HG03280 (cell line): Measurements from ENCODE around the gene ENTPD8.

ENCODE experiments used
- ATAC-seq: cut with Tn5 transposase; IDR thresholded peaks from one replicate; pipeline ENCODE4 v1.9.1; 2021; ENCODE audit warnings: mild to moderate bottlenecking, moderate library complexity; ENCODE audit not compliant: unreplicated experiment

ENTPD8 gene, protein sequence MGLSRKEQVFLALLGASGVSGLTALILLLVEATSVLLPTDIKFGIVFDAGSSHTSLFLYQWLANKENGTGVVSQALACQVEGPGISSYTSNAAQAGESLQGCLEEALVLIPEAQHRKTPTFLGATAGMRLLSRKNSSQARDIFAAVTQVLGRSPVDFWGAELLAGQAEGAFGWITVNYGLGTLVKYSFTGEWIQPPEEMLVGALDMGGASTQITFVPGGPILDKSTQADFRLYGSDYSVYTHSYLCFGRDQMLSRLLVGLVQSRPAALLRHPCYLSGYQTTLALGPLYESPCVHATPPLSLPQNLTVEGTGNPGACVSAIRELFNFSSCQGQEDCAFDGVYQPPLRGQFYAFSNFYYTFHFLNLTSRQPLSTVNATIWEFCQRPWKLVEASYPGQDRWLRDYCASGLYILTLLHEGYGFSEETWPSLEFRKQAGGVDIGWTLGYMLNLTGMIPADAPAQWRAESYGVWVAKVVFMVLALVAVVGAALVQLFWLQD

DNA sequence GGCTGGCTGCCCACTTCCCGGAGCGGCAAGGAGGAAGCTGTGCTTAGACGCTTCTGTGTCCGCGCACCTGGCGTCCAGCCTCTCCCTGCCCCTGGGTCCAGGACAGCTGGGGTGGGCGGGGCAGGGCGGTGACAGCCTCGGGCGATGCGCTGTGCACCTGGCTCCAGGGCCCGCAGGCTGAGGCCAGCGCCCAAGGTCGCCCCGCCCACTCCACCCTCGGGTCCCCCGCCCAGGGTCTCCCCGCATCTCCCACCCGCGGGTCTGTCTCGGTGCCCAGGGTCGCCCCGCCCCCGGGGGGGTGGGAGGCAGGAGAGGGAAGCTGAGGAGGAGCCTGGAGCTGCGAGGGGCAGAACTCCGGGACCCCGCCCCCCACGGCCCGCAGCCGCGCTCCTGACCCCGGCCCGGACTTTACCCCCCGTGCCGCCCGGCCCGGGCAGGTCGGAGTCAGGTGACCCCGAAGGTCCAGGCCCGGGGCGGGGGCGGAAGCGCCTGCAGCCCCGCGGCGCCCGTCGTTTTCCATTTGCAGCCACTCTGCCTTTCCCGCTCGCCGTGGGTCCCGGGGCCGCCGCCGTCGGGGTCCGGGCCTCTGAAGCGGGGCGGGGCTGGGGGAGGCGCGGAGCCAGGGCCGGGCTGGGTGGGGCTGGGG, at the start of gene ENTPD8:
ENTPD8 (minus strand) TSS at position 69 of the 646 bp plus-strand sequence. CDS start 3,072 bp downstream, outside the sequence.
- no peak for ATAC-seq

DNA sequence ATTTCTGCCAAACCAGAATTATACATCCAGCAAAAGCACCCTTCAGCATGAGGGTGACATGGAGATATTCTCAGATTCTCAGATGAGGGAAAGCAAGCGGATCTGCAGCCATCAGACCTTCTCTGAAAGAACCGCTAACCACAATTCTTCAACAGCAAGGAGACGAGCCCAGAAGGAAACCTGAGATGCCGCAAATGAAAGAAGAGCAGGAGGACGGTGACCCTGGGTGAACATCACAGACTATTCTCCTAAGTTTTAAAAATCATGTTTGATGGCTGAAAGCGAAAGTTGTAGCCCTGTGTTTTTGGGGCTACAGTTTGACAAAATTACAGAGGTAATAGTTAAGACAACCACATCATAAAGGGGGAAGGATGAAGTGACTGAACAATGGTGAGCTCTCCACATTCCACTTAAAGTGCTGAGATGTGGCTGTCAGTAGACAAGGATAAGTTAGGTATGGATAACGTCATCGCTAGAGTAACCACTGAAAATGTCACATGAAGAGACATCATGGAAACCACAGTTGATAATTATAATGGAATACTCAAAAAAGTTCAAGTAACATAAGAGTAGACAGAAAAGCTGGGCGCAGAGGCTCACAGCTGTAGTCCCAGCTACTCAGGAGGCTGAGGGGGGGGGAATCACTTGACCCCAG, 49.5 kb upstream of the ENTPD8 start:
- no peak for ATAC-seq

DNA sequence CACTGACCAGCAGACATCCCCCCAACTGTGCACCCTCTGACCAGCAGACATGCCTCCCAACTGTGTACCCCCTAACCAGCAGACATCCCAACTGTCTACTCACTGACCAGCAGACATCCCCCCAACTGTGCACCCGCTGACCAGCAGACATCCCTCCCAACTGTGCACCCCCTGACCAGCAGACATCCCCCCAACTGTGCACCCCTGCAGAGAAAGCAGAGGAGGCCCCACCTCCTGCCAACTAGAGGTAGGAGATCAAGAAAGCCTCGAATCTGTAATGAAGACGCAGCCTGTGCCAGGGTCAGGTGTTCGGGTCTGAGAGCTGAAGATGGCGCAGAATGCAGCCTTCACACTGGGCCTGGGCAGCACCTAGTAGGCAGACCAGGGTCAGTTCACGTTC, 47.7 kb upstream of the ENTPD8 start:
- ATAC-seq = no peak

- no peak for ATAC-seq
Measured at GRCh38 chr9:137488327-137488653, 47.1 kb upstream of the ENTPD8 start.

- ATAC-seq = no peak
Measured at GRCh38 chr9:137487454-137488326, 46.5 kb upstream of the ENTPD8 start.

DNA sequence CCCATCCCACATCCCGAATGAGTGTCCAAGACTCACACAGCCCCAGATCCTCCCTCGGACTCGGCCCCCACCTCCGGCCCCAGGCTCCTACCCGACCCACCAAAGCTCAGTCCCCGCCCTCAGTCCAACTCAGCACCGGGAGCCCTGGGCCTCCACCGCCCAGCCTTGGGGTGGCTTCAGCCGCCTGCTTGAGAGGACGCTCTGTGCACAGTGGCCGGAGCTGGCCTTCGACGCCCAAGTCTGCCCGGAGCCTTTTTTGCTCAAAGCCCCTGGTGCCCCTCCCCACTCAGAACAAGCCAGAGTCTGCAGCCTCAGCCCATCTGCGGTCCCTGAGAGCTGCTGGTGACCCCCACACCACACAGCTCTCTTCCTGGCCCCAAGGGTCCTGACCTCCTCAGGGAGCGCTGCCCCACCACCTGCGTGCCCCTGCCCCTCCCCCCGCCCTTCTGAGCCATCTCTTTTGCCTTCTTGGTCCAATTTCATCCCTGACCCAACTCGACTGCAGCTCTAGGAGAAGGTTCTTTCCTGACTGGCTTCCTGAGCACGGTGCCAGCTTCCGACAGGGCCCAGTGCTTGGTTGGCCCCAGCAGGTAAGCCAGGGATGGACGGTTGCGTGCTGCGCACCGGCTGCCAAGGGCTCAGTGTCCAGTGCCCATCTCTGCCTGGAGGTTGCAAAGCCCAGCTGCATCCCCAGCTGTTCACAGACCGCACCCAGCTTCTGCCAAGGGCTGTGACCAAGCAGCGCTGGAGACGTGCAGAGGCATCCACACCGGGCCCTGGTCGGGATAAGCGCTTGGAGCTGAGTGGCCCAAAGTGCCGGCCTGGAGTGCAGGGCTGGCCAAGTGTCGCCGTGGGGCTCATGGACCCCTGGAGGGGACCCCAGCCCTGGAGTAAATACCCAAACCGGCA, 45.6 kb upstream of the ENTPD8 start:
- no peak for ATAC-seq

DNA sequence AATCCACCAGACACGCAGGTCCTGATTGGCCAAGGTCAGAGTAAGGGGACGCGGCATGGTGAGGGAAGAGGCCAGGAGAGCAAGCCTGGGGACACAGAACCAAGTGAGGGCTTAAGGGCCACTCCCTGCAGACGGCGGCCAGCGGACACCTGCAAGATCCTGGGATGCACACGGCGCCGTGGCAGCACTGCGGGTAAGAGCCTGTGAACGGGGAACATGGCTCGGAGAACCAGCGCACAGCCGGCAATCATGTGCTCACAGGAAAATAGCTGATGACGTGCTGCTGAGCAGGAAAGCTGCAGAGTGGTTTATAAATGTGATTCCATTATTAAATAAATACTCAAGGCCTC, 45.0 kb upstream of the ENTPD8 start:
- no peak for ATAC-seq

- no peak for ATAC-seq
Measured at GRCh38 chr9:137485343-137486140, 44.4 kb upstream of the ENTPD8 start.

DNA sequence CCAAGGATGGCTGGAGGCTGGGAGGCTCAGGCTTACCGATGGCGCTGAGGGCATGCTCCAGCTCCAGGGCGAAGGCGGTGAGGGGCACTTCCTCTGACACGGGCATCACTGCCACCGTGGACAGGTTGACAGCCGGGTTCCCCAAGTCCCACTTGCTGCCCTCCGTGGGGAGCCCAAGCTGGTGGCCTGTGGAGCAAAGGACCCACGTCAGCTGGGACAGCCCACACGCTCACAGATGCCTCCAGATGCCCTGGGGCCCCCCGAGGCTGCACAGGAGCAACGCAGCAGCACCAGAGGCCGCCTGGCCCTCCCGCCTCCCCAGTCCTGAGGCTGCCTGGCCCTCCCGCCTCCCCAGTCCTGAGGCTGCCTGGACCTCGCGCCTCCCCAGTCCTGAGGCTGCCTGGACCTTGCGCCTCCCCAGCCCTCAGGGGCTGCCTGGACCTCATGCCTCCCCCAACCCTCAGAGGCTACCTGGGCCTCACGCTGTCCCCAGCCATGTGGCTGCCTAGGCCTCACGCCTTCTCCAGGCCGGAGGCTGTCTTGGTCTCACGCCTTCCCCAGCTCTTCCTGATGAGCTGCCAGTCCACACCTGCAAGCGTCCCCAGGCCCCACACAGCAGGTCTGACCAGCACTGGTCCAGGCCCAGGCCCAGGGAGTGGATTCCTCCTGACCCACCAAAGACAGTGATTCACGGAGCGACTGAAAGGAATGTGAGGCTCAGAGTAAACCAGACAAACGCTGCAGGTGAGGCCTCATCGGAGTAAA, 43.6 kb upstream of the ENTPD8 start:
- ATAC-seq = no peak

DNA sequence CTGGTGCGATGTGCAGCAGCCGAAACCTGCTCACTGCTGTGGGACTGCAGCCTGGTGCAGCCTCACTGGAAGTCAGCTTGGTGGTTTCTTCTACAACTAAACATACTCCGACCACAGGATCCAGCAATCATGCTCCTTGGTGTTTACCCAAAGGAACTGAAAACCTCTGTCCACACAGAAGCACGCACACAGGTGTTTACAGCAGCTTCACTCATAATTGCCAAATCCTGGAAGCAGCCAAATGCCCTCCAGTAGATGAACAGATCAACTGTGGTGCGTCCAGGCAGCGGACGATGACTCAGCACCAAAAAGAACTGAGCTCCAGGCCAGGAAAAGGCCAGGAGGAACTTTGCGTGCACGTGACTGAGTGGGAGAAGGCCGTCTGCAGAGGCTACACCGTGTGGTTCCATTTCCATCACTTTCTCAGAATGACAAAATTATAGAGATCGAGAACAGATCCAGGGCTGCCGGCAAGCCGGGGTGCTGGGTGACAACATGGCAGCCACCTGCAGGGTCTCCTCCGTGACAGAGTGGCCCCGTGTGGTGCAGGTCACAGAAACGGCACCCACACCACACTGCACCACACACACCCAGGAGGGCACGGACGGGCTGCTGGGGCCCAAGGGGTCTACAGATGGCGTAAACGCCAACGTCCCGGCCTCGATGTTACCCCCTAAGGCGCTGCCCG, 41.1 kb upstream of the ENTPD8 start:
- ATAC-seq = no peak

GRCh38 chr9:137480686-137481683, 39.8 kb upstream of the ENTPD8 start:
- ATAC-seq = no peak

GRCh38 chr9:137479892-137480685, 38.9 kb upstream of the ENTPD8 start:
- ATAC-seq = no peak

GRCh38 chr9:137478962-137479861, 38.1 kb upstream of the ENTPD8 start:
- no peak for ATAC-seq

DNA sequence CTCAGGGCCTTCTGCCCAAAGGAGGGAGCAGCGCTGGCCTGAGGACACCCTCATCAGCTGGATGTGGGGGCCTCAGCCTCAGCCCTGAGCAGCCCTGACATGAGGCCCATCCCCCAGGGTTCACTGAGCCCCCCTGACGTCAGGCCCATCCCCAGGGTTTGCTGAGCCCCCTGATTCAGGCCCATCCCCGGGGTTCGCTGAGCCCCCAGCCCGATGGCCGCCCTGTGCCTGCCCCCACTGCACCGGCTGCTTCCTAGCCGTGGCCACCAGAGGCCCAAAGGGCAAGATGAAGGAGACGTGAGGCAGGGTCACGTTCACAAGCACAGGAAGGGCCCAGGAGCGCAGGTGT, 37.4 kb upstream of the ENTPD8 start:
- no peak for ATAC-seq
